Measurements from ENCODE around the gene MED20.

The MED20 gene

DNA sequence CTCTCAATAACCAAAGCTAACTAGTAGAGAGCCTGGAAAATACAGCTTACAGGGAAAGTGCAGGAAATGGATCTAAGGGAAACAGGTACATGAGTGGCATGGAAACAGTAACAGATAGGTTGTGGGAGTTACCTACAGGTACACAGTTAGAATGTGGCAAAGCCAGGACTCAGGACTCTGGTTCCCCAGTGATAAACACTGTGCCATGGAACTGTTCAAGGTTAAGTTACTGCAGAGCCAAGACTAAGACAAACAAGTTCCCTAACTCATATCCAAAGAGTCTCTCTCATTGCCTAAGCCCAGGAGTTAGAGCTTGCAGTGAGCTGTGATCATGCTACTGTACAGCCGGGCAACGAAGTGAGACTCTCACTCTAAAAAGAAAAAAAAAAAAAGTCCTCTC, 6.6 kb downstream of the MED20 start:
- no peak for DNase-seq (ENCODE audit: low spot score)

DNA sequence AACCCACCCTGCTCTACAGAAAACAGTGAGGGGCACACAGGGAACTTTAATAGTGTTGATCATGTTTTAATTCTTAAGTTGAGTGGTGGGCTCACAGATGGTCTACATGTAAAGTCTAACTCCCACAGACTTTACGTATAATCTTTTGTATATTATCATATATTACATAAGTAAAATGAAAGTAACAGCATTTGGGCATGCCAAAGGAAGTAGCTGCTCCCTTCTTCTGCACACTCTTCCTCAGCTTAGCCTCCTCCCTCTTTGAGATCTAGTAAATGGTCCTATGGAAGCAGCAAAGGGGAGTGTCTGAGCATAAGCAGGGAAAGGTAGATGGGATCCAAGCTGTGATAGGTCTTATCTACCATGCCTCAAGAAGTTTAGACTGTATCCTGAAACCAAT, 11.2 kb downstream of the MED20 start:
- no peak for DNase-seq (ENCODE audit: low spot score)

DNA sequence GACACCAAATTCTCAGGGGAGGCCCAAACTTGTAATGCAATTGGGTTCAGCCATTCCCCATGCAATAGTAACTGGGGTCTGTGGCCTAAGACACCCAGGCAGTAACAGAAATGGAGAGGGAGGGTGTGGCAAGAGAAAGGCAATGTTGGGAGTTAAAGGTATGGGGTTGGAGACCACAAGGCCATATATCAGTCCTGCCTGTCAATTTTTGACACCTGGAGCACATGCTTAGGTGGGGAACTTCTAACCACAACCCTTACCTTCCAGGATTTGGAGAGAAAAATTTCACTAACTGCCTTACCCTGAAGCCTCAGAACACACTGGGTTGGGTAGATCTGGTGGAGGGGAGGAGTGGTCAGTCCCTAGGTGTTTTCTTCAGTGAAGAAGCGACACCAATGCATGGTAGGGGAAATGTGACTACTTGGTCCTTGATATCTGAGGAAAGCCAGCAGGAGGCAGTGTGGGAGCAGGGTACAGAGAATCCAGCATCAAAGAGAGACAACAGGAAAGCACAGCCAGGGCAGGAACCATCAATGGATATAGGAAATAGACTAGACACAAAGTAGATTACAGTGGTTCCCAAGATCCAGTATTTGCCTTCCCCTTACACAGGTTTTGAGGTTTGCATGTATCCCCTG, 18.9 kb downstream of the MED20 start:
- peak; percentile 21 for DNase-seq (ENCODE audit: low spot score)

DNA sequence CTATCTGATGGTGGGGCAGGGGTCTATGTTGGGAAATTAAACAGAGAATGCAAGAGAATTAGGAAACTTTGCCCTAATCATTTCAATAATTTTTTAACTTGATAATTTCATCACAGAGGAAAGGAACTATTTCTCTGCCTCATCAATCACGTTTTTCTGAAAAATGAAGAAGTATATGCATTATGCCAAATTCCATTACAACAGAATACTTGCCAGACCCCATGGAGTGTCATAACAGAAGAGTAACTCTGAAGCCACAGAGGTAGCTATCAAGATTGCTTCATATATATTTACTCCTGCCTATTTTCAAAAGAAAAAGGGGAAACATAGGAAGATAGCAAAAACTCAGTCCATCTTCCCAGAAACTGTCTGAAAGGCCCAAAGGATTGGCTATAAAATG, 20.1 kb downstream of the MED20 start:
- no peak for DNase-seq (ENCODE audit: low spot score)

DNA sequence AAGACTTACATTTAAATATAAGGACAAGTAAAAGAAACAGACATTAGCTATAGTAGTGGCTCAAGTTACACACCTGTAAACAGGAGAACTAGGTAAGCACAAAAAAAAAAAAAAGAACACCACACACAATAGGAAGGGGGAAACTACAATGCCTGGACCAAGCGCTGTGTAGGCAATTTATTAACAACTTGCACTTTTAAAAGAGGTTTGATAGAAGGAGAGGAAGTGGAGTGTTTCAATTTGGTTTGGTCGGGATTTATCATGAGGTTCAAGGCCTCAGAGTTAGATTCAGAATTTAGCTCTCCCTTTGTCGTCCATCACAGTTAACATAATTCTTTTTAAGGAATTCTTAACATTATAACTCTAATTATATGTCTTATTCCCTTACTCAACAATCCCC, 24.7 kb downstream of the MED20 start:
- DNase-seq (ENCODE audit: low spot score): peak; percentile 31

DNA sequence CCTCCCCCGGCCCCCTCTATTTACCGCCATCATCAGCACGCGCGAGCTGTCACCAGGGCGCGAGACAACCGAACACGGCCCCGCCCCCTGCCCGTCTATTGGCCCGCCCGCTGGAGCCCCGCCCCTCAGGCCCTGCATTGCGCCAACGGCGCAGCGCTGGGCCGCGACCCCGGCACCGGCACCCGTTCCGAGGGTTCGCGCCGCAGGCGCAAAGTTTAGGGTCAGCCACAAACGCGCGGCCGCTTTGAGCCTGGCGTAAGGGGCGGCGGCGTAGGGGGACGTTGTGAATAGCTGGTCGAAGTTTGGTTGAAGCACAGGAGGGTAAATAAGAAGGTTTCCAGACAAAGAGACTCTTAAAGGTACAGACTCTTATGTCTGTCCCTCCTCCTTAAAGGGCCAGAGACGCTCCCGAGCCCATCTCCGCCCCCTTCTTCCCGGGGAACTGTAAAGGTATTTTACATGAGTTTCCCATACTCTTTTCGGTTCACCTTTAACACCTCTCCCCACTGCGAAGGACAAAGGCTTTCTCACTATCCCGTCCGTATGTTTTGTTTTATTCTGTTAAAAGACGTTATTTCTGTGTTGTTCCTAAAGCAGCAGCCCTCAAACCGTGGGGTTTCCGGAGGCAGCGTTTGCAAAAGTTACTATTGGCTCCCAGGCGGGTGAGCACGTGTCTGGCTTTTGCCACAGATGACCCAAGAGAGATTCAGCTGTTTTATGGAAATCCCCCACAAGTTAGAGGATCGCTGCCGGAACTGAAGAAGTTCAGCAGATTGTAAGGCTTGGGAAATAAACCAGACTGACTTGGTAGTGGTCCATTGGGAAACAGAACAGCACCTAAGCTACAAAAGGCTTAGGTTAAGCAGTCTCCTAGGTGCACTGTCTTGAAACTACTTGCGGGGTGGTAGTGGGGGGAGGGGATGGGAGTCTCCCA, 25.4 kb downstream of the MED20 start, which contains the start of gene USP49:
TSS of gene USP49 (minus strand) at position 76 of the 934 bp plus-strand sequence. CDS start 88,392 bp downstream, outside the sequence.
- peak; percentile 93 for DNase-seq (ENCODE audit: low spot score)

DNA sequence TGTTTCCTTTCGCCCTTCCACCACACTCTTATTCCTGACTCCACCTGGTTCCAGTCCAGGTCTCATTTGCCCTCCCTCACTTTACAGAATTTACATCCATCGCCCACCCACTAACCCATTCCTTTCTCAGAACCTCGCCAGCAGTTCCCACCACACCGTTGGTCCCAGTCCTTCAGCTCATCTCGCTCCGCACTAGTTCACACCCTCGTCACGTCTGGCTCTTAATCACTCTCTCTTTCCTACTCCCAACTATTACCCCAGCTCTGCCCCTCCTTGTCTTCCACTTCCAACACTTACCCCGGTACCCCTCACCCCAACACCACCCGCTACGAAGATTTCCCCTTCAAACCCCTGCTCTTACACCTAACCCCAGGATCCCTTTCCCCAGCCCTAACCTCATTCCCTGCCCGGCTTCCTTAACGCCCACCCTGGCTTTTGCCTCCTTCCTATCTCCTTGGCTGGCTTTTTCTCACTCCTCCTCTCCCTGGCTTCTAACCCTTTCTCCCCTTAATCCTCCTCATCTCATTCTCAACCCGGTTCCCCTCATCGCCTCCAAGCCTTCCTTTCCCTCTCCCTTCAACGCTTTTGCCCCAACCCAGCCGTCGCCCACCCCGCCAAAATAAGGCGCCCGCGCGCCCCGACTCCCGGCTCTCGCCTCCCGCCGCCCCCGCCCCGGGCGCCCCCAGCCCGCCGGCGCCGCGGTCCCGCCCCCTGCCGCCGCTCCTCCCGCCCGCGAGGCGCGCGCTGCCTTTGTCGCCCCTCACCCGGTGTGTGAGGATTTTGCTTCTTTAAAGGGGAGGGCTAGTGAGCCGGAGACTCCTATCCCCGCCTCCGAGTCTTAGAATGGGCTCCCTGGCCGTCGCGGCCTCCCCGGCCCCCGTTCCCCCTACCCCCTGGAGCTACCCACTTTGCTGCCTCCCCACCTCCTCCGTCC, 26.3 kb downstream of the MED20 start:
- peak; percentile 19 for DNase-seq (ENCODE audit: low spot score)

DNA sequence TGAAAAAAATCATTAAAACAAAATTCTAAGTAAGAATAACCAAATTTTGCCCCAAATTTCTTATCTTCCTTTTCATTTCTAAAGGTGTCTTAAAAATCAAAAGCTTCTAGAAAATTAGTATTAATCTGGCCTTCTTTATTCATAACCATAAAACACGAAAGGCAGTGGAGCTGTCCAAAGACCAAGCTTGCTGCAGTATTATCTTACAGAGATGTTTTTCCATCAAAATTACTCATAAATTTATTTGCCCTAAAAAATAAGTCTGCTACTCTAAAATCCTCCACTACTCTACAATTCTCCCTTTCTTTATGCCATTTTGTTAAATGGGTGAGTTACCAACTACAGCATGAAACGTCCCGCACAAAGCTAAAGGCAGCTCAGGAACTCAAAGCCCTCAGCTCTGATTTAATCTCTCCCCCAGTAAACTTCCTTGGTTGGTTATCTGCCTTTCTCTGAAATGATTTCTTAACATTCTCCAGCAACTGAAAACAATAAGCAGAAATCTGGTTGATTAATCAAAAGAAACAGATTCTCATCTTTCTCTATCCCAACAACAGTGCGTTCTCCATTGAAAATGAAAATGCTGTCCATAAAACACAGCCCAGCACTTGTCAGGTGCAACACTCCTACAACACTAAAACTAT, 27.9 kb downstream of the MED20 start:
- no peak for DNase-seq (ENCODE audit: low spot score)

DNA sequence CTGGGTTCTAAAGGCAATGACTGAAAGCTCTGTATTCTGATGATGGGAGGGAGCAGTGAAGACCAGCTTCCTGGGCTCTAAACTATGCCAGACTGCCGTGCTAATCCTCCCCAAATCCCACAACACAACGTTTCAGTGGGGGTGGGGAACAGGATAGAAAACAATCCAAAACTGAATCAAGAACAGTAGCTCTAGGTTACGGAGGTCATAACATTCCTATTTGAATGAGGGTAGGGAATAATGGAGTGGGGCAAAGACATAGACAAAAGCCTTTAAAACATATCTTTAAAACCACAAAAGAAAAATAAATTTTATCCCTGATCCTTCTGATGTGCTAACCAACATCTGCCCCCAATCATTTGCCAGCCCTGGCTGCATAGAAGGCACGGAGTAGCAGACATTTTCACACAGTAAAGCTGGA, 33.6 kb downstream of the MED20 start:
- no peak for DNase-seq (ENCODE audit: low spot score)

DNA sequence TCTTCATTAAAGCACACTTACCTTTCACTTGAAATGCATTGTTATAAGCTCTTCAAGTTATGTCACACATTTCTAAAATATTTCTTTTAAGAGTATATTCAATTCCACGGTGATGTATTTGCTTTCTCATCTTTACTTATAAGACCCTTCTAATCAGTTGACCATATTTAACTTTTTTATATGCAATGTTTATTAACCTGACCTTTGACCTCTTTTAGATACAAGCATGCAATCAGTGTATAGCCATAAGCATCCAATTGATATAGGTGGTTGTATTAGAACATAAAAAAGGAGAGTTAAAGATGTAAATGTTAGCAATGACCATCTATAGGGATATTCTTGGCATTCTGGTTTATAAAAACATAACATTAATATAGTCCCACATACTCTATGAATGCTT, 35.0 kb downstream of the MED20 start:
- no peak for DNase-seq (ENCODE audit: low spot score)

DNA sequence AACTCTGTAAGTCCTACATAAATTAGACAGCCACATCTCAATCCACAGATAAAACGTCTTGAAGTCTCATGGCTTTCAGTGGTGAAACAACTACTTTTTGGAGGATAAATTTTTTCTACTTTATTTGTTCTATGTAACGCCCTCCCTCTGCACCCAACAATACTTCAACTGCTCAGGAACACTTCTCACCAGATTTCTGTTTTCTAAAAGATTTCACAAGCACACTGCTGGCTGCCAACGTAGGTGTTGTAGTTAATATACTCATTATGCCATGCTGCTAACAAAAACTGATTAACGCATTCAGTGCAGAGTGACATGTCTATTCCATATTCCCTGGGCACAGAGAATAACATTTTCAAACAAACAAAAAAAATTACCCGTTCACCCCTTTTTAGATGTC, 36.0 kb downstream of the MED20 start:
- DNase-seq (ENCODE audit: low spot score): no peak

DNA sequence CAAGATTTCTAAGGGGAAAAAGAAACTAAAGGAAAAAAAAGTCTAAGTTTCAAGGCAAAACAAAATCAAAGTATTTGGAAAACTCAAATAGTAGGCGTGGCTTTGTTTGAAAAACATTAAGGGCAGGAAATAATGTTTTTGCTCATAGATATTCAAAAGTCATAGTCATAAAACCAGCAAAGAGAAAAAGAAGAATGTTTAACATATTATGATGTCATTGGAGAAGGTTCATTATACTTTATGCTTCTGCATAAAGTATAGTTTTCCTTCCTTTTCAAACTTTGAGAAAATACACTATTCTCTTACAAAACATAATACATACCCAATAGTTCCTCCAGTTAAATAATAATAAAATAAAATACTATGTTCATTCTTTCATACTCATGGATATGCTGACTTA, 39.4 kb downstream of the MED20 start:
- no peak for DNase-seq (ENCODE audit: low spot score)

DNA sequence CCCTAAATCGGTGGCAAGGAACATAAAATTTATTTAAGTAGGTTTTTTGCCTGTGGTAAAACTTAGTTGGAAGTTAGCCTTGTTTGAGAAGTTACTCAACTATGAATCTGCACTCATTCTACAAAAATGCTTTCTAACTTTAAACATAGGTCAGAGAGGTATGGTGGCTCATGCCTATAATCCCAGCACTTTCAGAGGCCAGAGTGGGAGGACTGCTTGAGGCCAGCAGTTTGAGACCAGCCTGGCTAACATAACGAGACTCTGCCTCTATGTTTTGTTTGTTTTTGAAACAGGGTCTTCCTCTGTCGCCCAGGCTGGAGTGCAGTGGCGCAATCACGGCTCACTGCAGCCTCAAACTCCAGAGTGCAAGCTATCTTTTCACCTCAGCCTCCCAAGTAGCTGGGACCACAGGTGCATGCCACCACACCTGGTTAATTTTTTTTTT, 42.0 kb downstream of the MED20 start:
- no peak for DNase-seq (ENCODE audit: low spot score)

DNA sequence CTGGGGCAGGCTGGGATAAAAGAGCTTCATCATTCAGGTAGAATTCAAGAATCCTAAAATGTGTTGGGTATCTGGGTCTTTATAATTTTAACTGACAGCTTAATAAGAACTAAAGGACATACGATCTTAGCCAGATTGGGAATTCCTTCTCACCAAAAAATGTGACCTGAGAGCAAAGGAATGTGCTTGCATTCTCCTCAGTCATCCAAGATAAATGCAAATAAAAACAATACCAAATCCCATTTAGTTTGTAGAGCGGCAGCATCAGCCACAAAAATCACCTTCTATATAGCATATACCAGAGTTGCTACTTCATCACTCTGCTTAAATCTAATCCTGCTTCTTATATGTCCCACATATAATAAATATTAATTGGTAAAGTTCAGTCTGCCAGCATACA, 42.7 kb downstream of the MED20 start:
- no peak for DNase-seq (ENCODE audit: low spot score)

DNA sequence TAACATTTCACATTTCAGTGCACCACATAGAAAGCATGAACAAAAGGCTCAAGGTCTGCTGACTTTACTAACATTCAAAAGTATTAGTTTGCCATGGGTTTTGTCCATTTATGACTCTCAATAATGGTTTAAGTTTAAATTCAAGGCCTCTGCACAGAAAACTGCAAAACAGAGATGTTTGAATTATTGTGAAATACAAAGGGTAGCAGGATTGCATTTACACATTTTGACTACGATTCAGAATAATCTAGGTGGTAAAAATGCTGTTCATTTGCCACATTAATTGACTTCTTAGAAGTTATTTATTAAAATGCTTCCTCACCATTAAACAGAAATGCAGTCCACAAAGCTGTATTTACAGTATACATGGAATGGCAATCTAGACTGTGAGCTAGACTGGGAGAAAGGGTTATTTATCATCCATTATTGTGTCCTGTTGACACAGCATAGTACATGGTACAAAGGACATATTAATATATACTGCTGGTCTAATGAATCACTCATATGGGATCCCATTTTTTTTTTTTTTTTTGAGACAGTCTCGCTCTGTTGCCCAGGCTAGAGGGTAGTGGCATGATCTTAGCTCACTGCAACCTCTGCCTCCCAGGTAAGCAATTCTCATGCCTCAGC, 43.8 kb downstream of the MED20 start:
- no peak for DNase-seq (ENCODE audit: low spot score)

DNA sequence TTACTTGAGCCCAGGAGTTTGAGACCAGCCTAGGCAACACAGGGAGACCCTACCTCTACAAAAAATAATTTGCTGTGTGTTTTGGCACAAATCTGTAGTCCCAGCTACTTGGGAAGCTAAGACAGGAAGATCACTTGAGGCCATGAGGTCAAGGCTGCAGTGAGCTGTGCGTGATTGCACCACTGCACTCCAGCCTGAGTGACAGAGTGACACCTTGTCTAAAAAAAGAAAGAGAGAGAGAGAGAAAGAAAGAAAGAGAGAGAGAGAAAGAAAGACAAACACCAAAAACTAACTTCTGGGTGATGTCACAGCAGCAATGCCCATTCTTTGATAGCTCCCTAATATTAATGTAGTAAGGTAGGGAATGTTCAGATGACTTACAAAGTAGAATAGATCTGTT, 46.2 kb downstream of the MED20 start:
- no peak for DNase-seq (ENCODE audit: low spot score)

DNA sequence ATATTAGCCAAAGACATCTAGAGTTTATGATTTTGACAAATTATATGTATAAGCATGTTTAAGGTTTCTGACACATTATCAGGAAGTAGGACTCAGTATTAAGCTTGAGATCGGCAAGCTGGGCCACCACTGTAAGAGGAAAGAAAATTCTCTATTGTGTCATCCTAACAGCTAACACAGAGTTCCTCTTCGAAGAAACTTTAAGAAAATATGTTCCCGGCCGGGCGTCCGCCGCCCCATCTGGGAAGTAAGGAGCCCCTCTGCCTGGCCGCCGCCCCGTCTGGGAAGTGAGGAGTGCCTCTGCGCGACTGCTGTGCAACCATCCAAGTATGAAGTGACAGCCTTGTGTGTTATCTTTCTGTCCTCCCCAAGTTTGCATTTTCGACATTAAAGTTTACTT, 48.8 kb downstream of the MED20 start:
- DNase-seq (ENCODE audit: low spot score): no peak

DNA sequence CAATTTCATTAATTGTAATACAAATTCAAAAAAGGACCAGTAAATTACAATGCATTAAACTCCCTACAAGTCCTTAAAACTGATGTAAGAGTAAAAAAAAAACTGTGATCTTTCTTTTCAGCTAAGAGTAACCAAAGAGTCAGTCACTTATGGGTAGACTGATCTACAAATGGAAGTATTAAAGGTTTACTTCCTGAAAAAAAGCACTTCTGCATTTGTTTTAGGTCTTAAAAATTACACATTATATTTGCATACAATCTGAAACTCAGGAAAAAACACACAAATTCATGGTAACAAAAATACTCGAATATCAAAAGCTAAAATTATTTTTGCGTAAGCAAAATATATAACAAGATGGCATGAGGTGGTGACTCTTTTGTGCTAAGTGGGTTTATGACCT, 49.2 kb downstream of the MED20 start:
- DNase-seq (ENCODE audit: low spot score): no peak

DNA sequence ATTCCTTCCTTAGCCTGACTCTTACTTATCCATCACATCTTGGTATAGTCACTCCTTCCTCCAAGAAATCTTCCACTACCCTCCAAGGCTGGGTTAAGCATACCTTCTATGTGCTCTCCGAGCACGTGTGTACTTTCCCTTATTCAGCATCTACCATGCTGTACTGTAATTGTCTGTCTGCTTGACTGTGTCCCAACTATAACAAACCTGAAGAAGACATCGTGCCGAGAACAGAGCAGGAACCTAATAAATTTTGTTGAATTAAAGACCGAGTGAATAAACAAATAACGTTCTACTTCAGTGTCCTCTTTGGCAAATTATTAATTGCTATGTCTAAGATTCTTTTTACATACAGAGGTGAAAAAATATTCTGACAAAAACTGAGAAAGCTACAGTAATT, 61.6 kb downstream of the MED20 start:
- DNase-seq (ENCODE audit: low spot score): no peak

DNA sequence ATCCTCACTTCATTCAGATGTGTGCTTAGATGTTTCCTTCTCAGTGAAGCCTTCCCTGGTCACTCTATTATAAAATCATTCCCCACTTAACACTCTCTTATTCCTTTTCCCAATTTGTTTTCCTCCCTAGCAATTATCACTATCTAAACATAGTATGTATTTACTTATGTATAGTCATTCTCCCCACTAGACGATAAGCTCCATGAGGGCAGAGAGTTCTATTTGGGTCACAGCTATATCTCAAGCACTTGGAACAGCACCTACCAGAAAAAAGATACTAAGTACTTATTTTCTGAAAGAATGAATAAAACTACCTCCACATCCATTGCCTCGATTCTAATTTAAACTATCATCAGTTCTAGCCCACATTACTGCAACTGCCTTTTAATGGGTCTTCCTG, 62.2 kb downstream of the MED20 start:
- no peak for DNase-seq (ENCODE audit: low spot score)

Data from NAMALWA (cell line).